ENCODE measurements around the gene NECTIN1. TPM values are rescaled to one million over a fixed set of nuclear protein-coding genes. Genes with fewer than 3 reads are reported as not detected.

NECTIN1 gene
- total RNA-seq, 2 donors from 2014 or later = 29.3 to 45.3 TPM

- H3K4me1 Mint-ChIP-seq = peaks cover 31% of the 10 kb centered on the region
- DNase-seq = no peak
- H3K27ac ChIP-seq (ENCODE audit: low read depth, low read length) = no peak overlapping the region
- peak overlapping the region; percentile 74 for H3K4me3 ChIP-seq (ENCODE audit: low read length)
- peak overlapping the region; percentile 92 for H3K4me3 Mint-ChIP-seq
- H3K9ac ChIP-seq (ENCODE audit: extremely low read depth, low read length, poor library complexity, severe bottlenecking) = no peak overlapping the region
- no peaks in the 10 kb centered on the region for H3K36me3 Mint-ChIP-seq (ENCODE audit: low read depth)
- peaks cover 32% of the 10 kb centered on the region for H3K27me3 Mint-ChIP-seq (ENCODE audit: insufficient read depth)
- H3K9me3 ChIP-seq (ENCODE audit: control insufficient read depth, low read length) = no peaks in the 10 kb centered on the region
- peaks cover 29% of the 10 kb centered on the region for H3K27me3 ChIP-seq (ENCODE audit: control insufficient read depth, insufficient read depth, low read length, poor library complexity, severe bottlenecking)
- peaks cover 13% of the 10 kb centered on the region for H3K4me1 ChIP-seq (ENCODE audit: control insufficient read depth, insufficient read depth, low read length)
- TF ChIP-seq CTCF (conservative IDR thresholded peaks at IDR 0.05) = no peak
- 0 to 8% methylated on average over 4 to 21 of the region's 21 CpGs for WGBS, 2 experiments (ENCODE audit: insufficient coverage in 1 of 2, insufficient read length in 1 of 2)
- no peaks in the 10 kb centered on the region for H3K36me3 ChIP-seq (ENCODE audit: control insufficient read depth, insufficient read depth, low read length)
- H3K27ac Mint-ChIP-seq = no peak overlapping the region
- H3K9me3 Mint-ChIP-seq = no peaks in the 10 kb centered on the region
Observed at GRCh38 chr11:119729581-119729927, 554 bp upstream of the NECTIN1 start.

GRCh38 chr11:119728211-119728626, 781 bp downstream of the NECTIN1 start:
- H3K9me3 Mint-ChIP-seq = no peaks in the 10 kb centered on the region
- no peak for TF ChIP-seq CTCF (conservative IDR thresholded peaks at IDR 0.05)
- peak overlapping the region; percentile 93 for H3K4me3 ChIP-seq (ENCODE audit: low read length)
- no peak overlapping the region for H3K27ac ChIP-seq (ENCODE audit: low read depth, low read length)
- H3K27me3 ChIP-seq (ENCODE audit: control insufficient read depth, insufficient read depth, low read length, poor library complexity, severe bottlenecking) = peaks cover 20% of the 10 kb centered on the region
- H3K4me1 ChIP-seq (ENCODE audit: control insufficient read depth, insufficient read depth, low read length) = peaks cover 19% of the 10 kb centered on the region
- H3K9ac ChIP-seq (ENCODE audit: extremely low read depth, low read length, poor library complexity, severe bottlenecking) = peak overlapping the region; percentile 45
- peaks cover 44% of the 10 kb centered on the region for H3K4me1 Mint-ChIP-seq
- H3K27me3 Mint-ChIP-seq (ENCODE audit: insufficient read depth) = peaks cover 25% of the 10 kb centered on the region
- H3K4me3 Mint-ChIP-seq = peak overlapping the region; percentile 92
- no peaks in the 10 kb centered on the region for H3K36me3 ChIP-seq (ENCODE audit: control insufficient read depth, insufficient read depth, low read length)
- H3K36me3 Mint-ChIP-seq (ENCODE audit: low read depth) = no peaks in the 10 kb centered on the region
- no peaks in the 10 kb centered on the region for H3K9me3 ChIP-seq (ENCODE audit: control insufficient read depth, low read length)
- peak; percentile 73 for DNase-seq
- peak overlapping the region; percentile 84 for H3K27ac Mint-ChIP-seq
- 0 to 8% methylated on average over 7 to 30 of the region's 30 CpGs for WGBS, 2 experiments (ENCODE audit: insufficient coverage in 1 of 2, insufficient read length in 1 of 2)

- TF ChIP-seq CTCF (conservative IDR thresholded peaks at IDR 0.05) = peak; percentile 48
- DNase-seq = peak; percentile 88
Observed at GRCh38 chr11:119727523-119728151, 1.4 kb downstream of the NECTIN1 start.

More at GRCh38 chr11:119727523-119728151, 1.4 kb downstream of the NECTIN1 start:
- H3K36me3 ChIP-seq (ENCODE audit: control insufficient read depth, insufficient read depth, low read length) = no peaks in the 10 kb centered on the region
- Mint-ChIP-seq H3K36me3 (ENCODE audit: low read depth) (no peaks in the 10 kb centered on the region), H3K4me1 (peaks cover 46% of the 10 kb centered on the region), H3K9me3 (no peaks in the 10 kb centered on the region), H3K27me3 (ENCODE audit: insufficient read depth) (peaks cover 25% of the 10 kb centered on the region), H3K4me3 (peak overlapping the region; percentile 92), H3K27ac (peak overlapping the region; percentile 84)
- H3K27ac ChIP-seq (ENCODE audit: low read depth, low read length) = no peak overlapping the region
- 0% methylated on average over 7 to 48 of the region's 48 CpGs for WGBS, 2 experiments (ENCODE audit: insufficient coverage in 1 of 2, insufficient read length in 1 of 2)
- peak overlapping the region; percentile 93 for H3K4me3 ChIP-seq (ENCODE audit: low read length)
- peaks cover 19% of the 10 kb centered on the region for H3K4me1 ChIP-seq (ENCODE audit: control insufficient read depth, insufficient read depth, low read length)
- H3K27me3 ChIP-seq (ENCODE audit: control insufficient read depth, insufficient read depth, low read length, poor library complexity, severe bottlenecking) = peaks cover 15% of the 10 kb centered on the region
- no peaks in the 10 kb centered on the region for H3K9me3 ChIP-seq (ENCODE audit: control insufficient read depth, low read length)
- peak overlapping the region; percentile 45 for H3K9ac ChIP-seq (ENCODE audit: extremely low read depth, low read length, poor library complexity, severe bottlenecking)

Measured in endodermal cell (in vitro differentiated cells).